B cell (primary cell): Measurements from ENCODE around the gene BACH2. TPM values are rescaled to one million over a fixed set of nuclear protein-coding genes. Genes with fewer than 3 reads are reported as not detected.

ENCODE experiments used
- ATAC-seq: fragments of 200-7000 bp; cut with Tn5 transposase; one replicate; pipeline ENCODE4 v1.10.0; 2021; ENCODE audit warnings: low read depth, mild to moderate bottlenecking, moderate number of reproducible peaks, moderate library complexity
- CTCF ChIA-PET: fragments of 350-600 bp; sonication (Branson Sonifier 250); formaldehyde crosslinking; loops from one replicate; lab custom pipeline; 2021; ENCODE audit warnings: antibody characterized with exemption, inconsistent platforms; lab: Charles Lee
- POLR2A ChIA-PET: fragments of 350-600 bp; sonication (Branson Sonifier 250); formaldehyde crosslinking; loops from one replicate; lab custom pipeline; 2021; ENCODE audit warnings: antibody characterized with exemption; lab: Charles Lee
- DNase-seq: peaks from one replicate; pipeline ENCODE4 v3.0.0; 2013
- H2AFZ ChIP-seq: 2 replicates; pipeline ENCODE4 v1.6.1; 2012; ENCODE audit warnings: mild to moderate bottlenecking, low read depth, low read length; ENCODE audit not compliant: insufficient read depth, poor library complexity, severe bottlenecking
- H3K27ac ChIP-seq, 2 donors: 1 replicate in 1 of 2; 2 replicates in 1 of 2; pipeline ENCODE4 v1.5.1; 2012 to 2013; ENCODE audit warnings: low read length in 2 of 2, mild to moderate bottlenecking in 2 of 2, moderate library complexity in 1 of 2
- H3K27me3 ChIP-seq, 4 experiments: fragments of 200-600 bp in 1 of 4; sonication (generic) in 1 of 4; replicated peaks in 1 of 4; 1 replicate in 2 of 4; 2 replicates in 2 of 4; pipeline versions ENCODE4 v1.6.1 to v1.7.0; 2013 to 2016; ENCODE audit warnings: low read length in 3 of 4, mild to moderate bottlenecking in 2 of 4, mixed read lengths in 1 of 4, moderate library complexity in 1 of 4; ENCODE audit not compliant: insufficient read depth in 4 of 4, control insufficient read depth in 3 of 4; ENCODE audit errors: control extremely low read depth in 1 of 4
- H3K36me3 ChIP-seq, 2 experiments: replicated peaks in 1 of 2; 1 replicate in 1 of 2; 2 replicates in 1 of 2; pipeline versions ENCODE4 v1.6.1 to v1.7.1; 2013; ENCODE audit warnings: low read length in 1 of 2; ENCODE audit not compliant: insufficient read depth in 2 of 2, control insufficient read depth in 1 of 2; ENCODE audit errors: control extremely low read depth in 1 of 2, extremely low read depth in 1 of 2
- H3K4me1 ChIP-seq, 2 donors: fragments of 200-600 bp in 1 of 2; sonication (generic) in 1 of 2; 1 replicate in 1 of 2; 2 replicates in 1 of 2; pipeline versions ENCODE4 v1.5.1 to v1.6.1; 2013 to 2017; ENCODE audit warnings: low read length in 2 of 2; ENCODE audit not compliant: control insufficient read depth in 2 of 2, insufficient read depth in 2 of 2
- H3K4me2 ChIP-seq: replicated peaks from 2 replicates; pipeline ENCODE3; 2012; ENCODE audit warnings: mild to moderate bottlenecking, low read depth, low read length; ENCODE audit not compliant: poor library complexity, severe bottlenecking
- H3K4me3 ChIP-seq, 5 experiments: fragments of 200-600 bp in 1 of 5; sonication (generic) in 1 of 5; 1 replicate in 3 of 5; 2 replicates in 2 of 5; pipeline versions ENCODE4 v1.5.1 to v1.7.0; 2011 to 2016; ENCODE audit warnings: low read length in 4 of 5, mild to moderate bottlenecking in 4 of 5, low read depth in 2 of 5, control low read depth in 1 of 5, moderate library complexity in 1 of 5; ENCODE audit not compliant: insufficient read depth in 1 of 5; ENCODE audit errors: control extremely low read depth in 1 of 5, extremely low read depth in 1 of 5
- H3K79me2 ChIP-seq: fragments of 200-600 bp; sonication (generic); one replicate; pipeline ENCODE4 v1.6.0; 2016; ENCODE audit warnings: low read length; ENCODE audit not compliant: control insufficient read depth, insufficient read depth
- H3K9ac ChIP-seq: fragments of 200-600 bp; sonication (generic); 2 replicates; pipeline ENCODE4 v1.6.1; 2017; ENCODE audit warnings: mild to moderate bottlenecking, low read length, moderate library complexity
- H3K9me3 ChIP-seq, 3 donors: one replicate each; pipeline versions ENCODE4 v1.6.1 to v1.7.1; 2013; ENCODE audit warnings: low read length in 2 of 3; ENCODE audit not compliant: control insufficient read depth in 2 of 3, insufficient read depth in 1 of 3; ENCODE audit errors: control extremely low read depth in 1 of 3
- H4K20me1 ChIP-seq: 2 replicates; pipeline ENCODE4 v1.6.0; 2012; ENCODE audit warnings: mild to moderate bottlenecking, low read length; ENCODE audit not compliant: insufficient read depth, control insufficient read depth, poor library complexity, severe bottlenecking
- H3K27ac Mint-ChIP-seq: one replicate; pipeline ENCODE4 v1.8.0; 2021; ENCODE audit warnings: mixed read lengths
- H3K27me3 Mint-ChIP-seq: one replicate; pipeline ENCODE4 v1.8.0; 2021; ENCODE audit warnings: mixed read lengths
- H3K4me1 Mint-ChIP-seq: one replicate; pipeline ENCODE4 v1.8.0; 2021; ENCODE audit warnings: mixed read lengths
- H3K4me3 Mint-ChIP-seq: one replicate; pipeline ENCODE4 v1.8.0; 2021; ENCODE audit warnings: mixed read lengths
- H3K9me3 Mint-ChIP-seq: one replicate; pipeline ENCODE4 v1.8.0; 2022; ENCODE audit warnings: mixed read lengths; ENCODE audit not compliant: insufficient read depth
- CTCF ChIP-seq: fragments of 200-600 bp; IDR thresholded peaks from one replicate; pipeline ENCODE4 v1.8.0; 2022; ENCODE audit warnings: antibody characterized with exemption, mild to moderate bottlenecking
- EZH2 ChIP-seq: IDR thresholded peaks from 2 replicates; pipeline ENCODE4 v1.6.1; 2012; ENCODE audit warnings: borderline replicate concordance, low read depth, mild to moderate bottlenecking, moderate library complexity, low read length; ENCODE audit not compliant: insufficient read depth, poor library complexity, severe bottlenecking
- WGBS: methylation state at CpG from one replicate; pipeline ENCODE4 v1.1.5; 2013; ENCODE audit warnings: missing lambda C conversion rate; ENCODE audit not compliant: insufficient coverage; 5-methylcytosine and 5-hydroxymethylcytosine counted together
- intact Hi-C: fragments of 100-400 bp; cut with micrococcal nuclease; formaldehyde crosslinking; loops from one replicate; pipeline ENCODE4 v1.10.0; 2022
- polyA plus RNA-seq: library from polyadenylated mRNA; depleted of rRNA; stranded (reverse); fragments of >200 nt; gene quantifications from 2 replicates; pipeline ENCODE4 v1.2.3, GENCODE V29; 2012
- total RNA-seq, 2 donors: library from RNA; stranded (reverse); fragments of 120-200 nt in 1 of 2; gene quantifications; 1 replicate in 1 of 2; 2 replicates in 1 of 2; pipeline versions ENCODE4 v1.2.3 to v1.2.4, GENCODE V29; 2013 to 2022

BACH2 gene
- total and polyA plus RNA-seq, 2 donors (not counting 1 experiment from before 2014, with no cell fraction given), result 41.1 to 235 TPM

- H3K4me3 Mint-ChIP-seq, result no peak overlapping the region
- peaks cover 81% of the 10 kb centered on the region for H3K4me1 Mint-ChIP-seq
- Histone ChIP-seq H3K9me3 (no peaks in the 10 kb centered on the region), H3K4me1 (peaks cover 48 to 84% of the 10 kb centered on the region in 2 donors), H3K79me2 (peaks cover 100% of the 10 kb centered on the region), H4K20me1 (peaks cover 53% of the 10 kb centered on the region), H2AFZ (no peak overlapping the region), H3K4me2 (peak overlapping the region; percentile 20), H3K4me3 (no peak overlapping the region), H3K36me3 (peaks cover 13 to 15% of the 10 kb centered on the region in 2 experiments), H3K27ac (peak overlapping the region in 1 of 2 donors; percentile 71), H3K9ac (no peak overlapping the region), H3K27me3 (no peaks in the 10 kb centered on the region)
- WGBS, result 81% methylated on average over 3 of the region's 4 CpGs
- TF ChIP-seq EZH2, result no peak
- TF ChIP-seq CTCF, result no peak
- CTCF ChIA-PET, result interaction anchor here (0.8 to 1.8 kb wide), 6 partner anchors 8 to 338 kb away, joined by 3 to 5 read pairs (median 4); partner anchors contain the start of gene BACH2
- POLR2A ChIA-PET, result interaction anchor here (0.5 kb wide), 2 partner anchors 198 to 450 kb away, joined by 3 to 4 read pairs; no protein-coding TSS in a partner anchor
- no peaks in the 10 kb centered on the region for H3K9me3 Mint-ChIP-seq
- no peaks in the 10 kb centered on the region for H3K27me3 Mint-ChIP-seq
- H3K27ac Mint-ChIP-seq, result peak overlapping the region; percentile 28
- ATAC-seq (no peak), DNase-seq (no peak)
- intact Hi-C loops, result no loop called here
Measured at GRCh38 chr6:90278129-90278528, 18.5 kb downstream of the BACH2 start.

GRCh38 chr6:90277302-90278011, 19.2 kb downstream of the BACH2 start:
- peaks cover 57% of the 10 kb centered on the region for H4K20me1 ChIP-seq
- POLR2A ChIA-PET, result interaction anchor here (0.5 kb wide), 1 partner anchor 449 kb away, joined by 4 read pairs; no protein-coding TSS in a partner anchor
- H3K9me3 Mint-ChIP-seq, result no peaks in the 10 kb centered on the region

More at GRCh38 chr6:90277302-90278011, 19.2 kb downstream of the BACH2 start:
- TF ChIP-seq CTCF (no peak), EZH2 (no peak)
- Histone ChIP-seq H3K27me3 (no peaks in the 10 kb centered on the region), H3K79me2 (peaks cover 100% of the 10 kb centered on the region), H3K9ac (no peak overlapping the region), H2AFZ (no peak overlapping the region), H3K4me3 (no peak overlapping the region), H3K4me1 (peaks cover 54 to 84% of the 10 kb centered on the region in 2 donors), H3K9me3 (no peaks in the 10 kb centered on the region), H3K27ac (peak overlapping the region in 1 of 2 donors; percentile 97), H3K36me3 (peaks cover 9 to 14% of the 10 kb centered on the region in 2 experiments), H3K4me2 (no peak overlapping the region)
- intact Hi-C loops, result no loop called here
- no CpG with 5 or more reads among the region's 6 CpGs for WGBS
- no peak for DNase-seq
- Mint-ChIP-seq H3K4me3 (no peak overlapping the region), H3K27ac (peak overlapping the region; percentile 46), H3K27me3 (no peaks in the 10 kb centered on the region), H3K4me1 (peaks cover 81% of the 10 kb centered on the region)
- ATAC-seq, result no peak
- CTCF ChIA-PET, result interaction anchor here (0.8 to 1.3 kb wide), 3 partner anchors 9 to 337 kb away, joined by 3 to 5 read pairs (median 4); no protein-coding TSS in a partner anchor
